K562 (cell line): ENCODE measurements around the gene FANCG. TPM values are rescaled to one million over a fixed set of nuclear protein-coding genes. Genes with fewer than 3 reads are reported as not detected.

Source experiments
- BCL6 ChIP-seq: fragments of 250-450 bp; sonication (Bioruptor Pico); IDR thresholded peaks from 2 replicates; pipeline ENCODE4 v1.4.0; 2020
- CBX2 ChIP-seq: fragments of 200-600 bp; sonication (generic); IDR thresholded peaks from one replicate; pipeline ENCODE4 v1.6.1; 2012; ENCODE audit warnings: mild to moderate bottlenecking, low read length, inconsistent platforms; ENCODE audit not compliant: insufficient read depth, poor library complexity, severe bottlenecking
- CBX8 ChIP-seq: fragments of 200-600 bp; sonication (generic); IDR thresholded peaks from 2 replicates; pipeline ENCODE4 v1.6.1; 2012; ENCODE audit warnings: borderline replicate concordance, mixed run types, low read depth, mild to moderate bottlenecking, moderate library complexity, mixed read lengths, low read length, control low read depth, inconsistent platforms; ENCODE audit not compliant: poor library complexity, severe bottlenecking; ENCODE audit errors: extremely low read depth
- CSDE1 ChIP-seq, 2 experiments: fragments of 450-650 bp; IDR thresholded peaks; 2 replicates each; pipeline ENCODE4 v1.6.1; 2016; ENCODE audit warnings: mild to moderate bottlenecking in 1 of 2
- GABPB2 ChIP-seq: fragments of 250-450 bp; sonication (Bioruptor Pico); conservative IDR thresholded peaks from 2 replicates; pipeline ENCODE4 v1.5.1; 2021; ENCODE audit warnings: mild to moderate bottlenecking
- GTF2F1 ChIP-seq: IDR thresholded peaks from 2 replicates; pipeline ENCODE4 v1.6.1; 2011; ENCODE audit warnings: low read depth, low read length, improper control_type of control experiment
- L3MBTL2 ChIP-seq: fragments of 450-650 bp; IDR thresholded peaks from 2 replicates; pipeline ENCODE4 v1.6.1; 2016; ENCODE audit warnings: mild to moderate bottlenecking, moderate library complexity
- MCM5 ChIP-seq: fragments of 450-650 bp; IDR thresholded peaks from 2 replicates; pipeline ENCODE4 v1.6.1; 2016; ENCODE audit warnings: low read depth
- NUFIP1 ChIP-seq: fragments of 450-650 bp; IDR thresholded peaks from 2 replicates; pipeline ENCODE4 v1.6.1; 2018; ENCODE audit not compliant: partially characterized antibody
- PREB ChIP-seq: sonication (generic); formaldehyde crosslinking; IDR thresholded peaks from 2 replicates; pipeline ENCODE4 v1.8.1; 2023; ENCODE audit warnings: mild to moderate bottlenecking, missing genetic modification reagents
- RBM15 ChIP-seq: fragments of 200-400 bp; formaldehyde crosslinking; IDR thresholded peaks from 2 replicates; pipeline ENCODE4 v1.6.1; 2018; ENCODE audit warnings: mild to moderate bottlenecking, low read length, moderate library complexity; ENCODE audit not compliant: insufficient read depth
- SAFB ChIP-seq: fragments of 200-400 bp; formaldehyde crosslinking; IDR thresholded peaks from 2 replicates; pipeline ENCODE4 v1.6.1; 2017; ENCODE audit warnings: low read depth, low read length, borderline replicate concordance
- SAP30 ChIP-seq: fragments of 200-600 bp; sonication (generic); IDR thresholded peaks from 2 replicates; pipeline ENCODE4 v1.6.1; 2012; ENCODE audit warnings: borderline replicate concordance, low read depth, mild to moderate bottlenecking, moderate library complexity, low read length, control low read depth, inconsistent platforms; ENCODE audit not compliant: insufficient read depth, poor library complexity, severe bottlenecking
- SIX5 ChIP-seq, 2 experiments: IDR thresholded peaks; 2 replicates each; pipeline ENCODE4 v1.6.1; 2011; ENCODE audit warnings: low read length in 2 of 2, borderline replicate concordance in 1 of 2, low read depth in 1 of 2, mild to moderate bottlenecking in 1 of 2, moderate library complexity in 1 of 2; ENCODE audit not compliant: insufficient read depth in 1 of 2
- SRSF1 ChIP-seq: fragments of 200-400 bp; formaldehyde crosslinking; IDR thresholded peaks from 2 replicates; pipeline ENCODE4 v1.6.1; 2017; ENCODE audit warnings: mild to moderate bottlenecking, low read depth, low read length, moderate library complexity
- TSHZ1 ChIP-seq: fragments of 250-450 bp; sonication (Bioruptor Pico); IDR thresholded peaks from 2 replicates; pipeline ENCODE4 v1.4.0; 2020; ENCODE audit warnings: mild to moderate bottlenecking, moderate library complexity
- ZC3H4 ChIP-seq: sonication (generic); formaldehyde crosslinking; IDR thresholded peaks from 2 replicates; pipeline ENCODE4 v1.9.0; 2021; ENCODE audit warnings: missing genetic modification reagents, borderline replicate concordance
- ZNF395 ChIP-seq: fragments of 200-800 bp; sonication (Bioruptor generic); IDR thresholded peaks from 2 replicates; pipeline ENCODE4 v1.6.1; 2017; ENCODE audit warnings: missing genetic modification characterization, missing compliant biosample characterization
- ZNF696 ChIP-seq: fragments of 250-450 bp; sonication (Bioruptor Pico); conservative IDR thresholded peaks from 2 replicates; pipeline ENCODE4 v1.4.0; 2020; ENCODE audit warnings: mild to moderate bottlenecking, moderate library complexity
- polyA plus RNA-seq, 8 experiments: library from polyadenylated mRNA; depleted of rRNA in 4 of 8; stranded (reverse) in 5 of 8; unstranded in 3 of 8; fragments of >200 nt; fragmentation: Nextera tagmentation in 2 of 8; fragmentation: Illumina TruSeq in 1 of 8; extraction: Ambion mirVana in 2 of 8; extraction: Trizol in 1 of 8; gene quantifications; 2 replicates each; pipeline versions ENCODE4 v1.2.1 to v1.2.3, GENCODE V29; 2011 to 2014; ENCODE audit warnings: inconsistent platforms in 1 of 8, missing spikeins in 1 of 8
- total RNA-seq, 7 experiments: library from RNA; depleted of rRNA in 6 of 7; stranded (reverse); fragments of >200 nt in 6 of 7; fragmentation: Illumina TruSeq in 2 of 7; extraction: Trizol in 2 of 7; gene quantifications; 2 replicates each; pipeline versions ENCODE4 v1.2.1 to v1.2.3, GENCODE V29; 2011 to 2021; ENCODE audit warnings: low replicate concordance in 1 of 7

FANCG gene
- total and polyA plus RNA-seq, 9 of the 15 experiments (the other 6 are each of a cell fraction or from before 2014, with no cell fraction given), result 7.5 to 43.9 (median 31.0) TPM

DNA sequence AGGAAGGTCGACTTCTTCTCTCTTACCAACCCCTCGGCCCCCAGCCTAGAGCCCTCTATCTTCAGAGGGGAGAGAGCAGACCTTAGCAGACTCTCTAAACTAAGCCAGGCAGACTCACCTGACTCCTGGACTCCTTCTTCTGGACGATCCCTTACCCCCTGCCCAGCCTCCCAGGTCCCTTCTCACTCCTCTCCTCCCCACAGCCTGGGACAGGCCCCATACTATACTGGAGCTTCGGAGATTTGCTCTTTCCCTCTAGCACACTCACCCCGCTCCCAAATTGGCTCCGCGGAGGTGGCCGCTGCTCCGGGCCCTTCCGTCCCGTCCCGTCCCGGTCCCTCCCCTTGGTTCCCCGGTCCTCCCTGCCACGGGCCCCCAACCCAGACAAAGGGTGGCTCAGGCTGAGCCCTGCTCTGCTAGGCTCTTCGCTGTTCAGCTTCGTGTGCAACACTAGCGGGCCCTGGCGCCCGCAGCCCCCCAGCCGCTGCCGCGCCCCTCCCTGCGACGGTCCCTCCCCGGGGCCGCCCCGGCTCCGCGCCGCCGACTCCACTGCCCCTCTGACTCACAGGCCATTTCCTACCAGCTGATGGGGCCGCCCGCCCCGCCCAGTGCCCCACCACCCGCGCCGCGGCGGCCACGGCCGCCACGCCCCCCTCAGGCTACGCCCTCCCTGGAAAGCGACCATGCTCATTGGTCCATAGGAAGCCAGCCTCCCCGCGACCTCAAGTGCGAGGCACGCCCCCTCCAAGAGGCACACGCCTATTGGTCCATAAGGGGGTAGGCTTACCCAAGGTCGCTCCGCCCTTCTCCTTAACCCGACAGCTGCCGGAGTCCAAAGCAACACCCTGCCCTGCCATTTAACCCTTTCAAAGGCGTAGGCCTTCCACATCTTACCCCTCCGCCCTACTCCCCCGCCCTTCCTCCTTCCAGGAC is 31.5 kb upstream of the FANCG start (continued):
- TF ChIP-seq PREB (CRISPR knock-in tag) (no peak), ZNF696 (CRISPR knock-in tag) (no peak), SRSF1 (no peak), CBX2 (no peak), CSDE1 (IDR thresholded peaks at IDR 0.05) (no peak), GTF2F1 (no peak), SAP30 (peak; percentile 74), L3MBTL2 (no peak), SIX5 (IDR thresholded peaks at IDR 0.05; ENCODE audit: borderline replicate concordance in 1 of 2, insufficient read depth in 1 of 2, low read depth in 1 of 2, low read length in 2 of 2) (no peak), MCM5 (no peak), SAFB (no peak), BCL6 (CRISPR knock-in tag) (no peak), RBM15 (no peak), GABPB2 (CRISPR knock-in tag) (no peak), NUFIP1 (no peak), ZC3H4 (no peak), TSHZ1 (CRISPR knock-in tag) (no peak), ZNF395 (CRISPR knock-in tag) (no peak), CBX8 (no peak)
